Fibroblast of lung (primary cell): ENCODE data around the gene NR6A1. TPM values are rescaled to one million over a fixed set of nuclear protein-coding genes. Genes with fewer than 3 reads are reported as not detected.
A peak's percentile ranks its signal among the peaks of the same experiment; 100 is the strongest.

Experiments used
- DNase-seq, 2 donors: peaks; one replicate each; pipeline versions ENCODE4 v3.0.0 to v3.0.0-alpha.2; 2010; ENCODE audit warnings: low read depth in 2 of 2
- H2AFZ ChIP-seq: 2 replicates; pipeline ENCODE4 v1.5.1; 2012; ENCODE audit warnings: low read length, control low read depth, inconsistent platforms
- H3K27ac ChIP-seq: 2 replicates; pipeline ENCODE4 v1.5.1; 2011; ENCODE audit warnings: low read length, control low read depth; ENCODE audit not compliant: insufficient read depth
- H3K27me3 ChIP-seq: 2 replicates; pipeline ENCODE4 v1.5.1; 2011; ENCODE audit warnings: mild to moderate bottlenecking, low read length; ENCODE audit not compliant: control insufficient read depth, insufficient read depth
- H3K36me3 ChIP-seq: 2 replicates; pipeline ENCODE4 v1.5.1; 2011; ENCODE audit warnings: low read length; ENCODE audit not compliant: control insufficient read depth, insufficient read depth
- H3K4me1 ChIP-seq: 2 replicates; pipeline ENCODE4 v1.5.1; 2011; ENCODE audit warnings: low read length; ENCODE audit not compliant: control insufficient read depth, insufficient read depth; ENCODE audit errors: extremely low read depth
- H3K4me2 ChIP-seq: 2 replicates; pipeline ENCODE4 v1.5.1; 2011; ENCODE audit warnings: low read length, control low read depth; ENCODE audit not compliant: insufficient read depth; ENCODE audit errors: extremely low read depth
- H3K4me3 ChIP-seq, 4 experiments: fragments of 200-600 bp in 1 of 4; sonication (generic) in 1 of 4; replicated peaks in 1 of 4; 2 replicates each; pipeline ENCODE4 v1.5.1; 2011 to 2016; ENCODE audit warnings: low read length in 4 of 4, low read depth in 3 of 4, mild to moderate bottlenecking in 3 of 4, control low read depth in 2 of 4, inconsistent platforms in 1 of 4, mixed read lengths in 1 of 4; ENCODE audit not compliant: insufficient read depth in 1 of 4; ENCODE audit errors: control extremely low read depth in 1 of 4
- H3K79me2 ChIP-seq: 2 replicates; pipeline ENCODE4 v1.5.1; 2012; ENCODE audit warnings: mild to moderate bottlenecking, low read length, inconsistent platforms; ENCODE audit not compliant: control insufficient read depth, insufficient read depth
- H3K9ac ChIP-seq: 2 replicates; pipeline ENCODE4 v1.5.1; 2011; ENCODE audit warnings: mild to moderate bottlenecking, low read length, control low read depth; ENCODE audit not compliant: insufficient read depth
- H3K9me3 ChIP-seq: 2 replicates; pipeline ENCODE4 v1.5.1; 2012; ENCODE audit warnings: low read depth, low read length; ENCODE audit not compliant: control insufficient read depth, insufficient read depth
- H4K20me1 ChIP-seq: 2 replicates; pipeline ENCODE4 v1.5.1; 2011; ENCODE audit warnings: low read length; ENCODE audit not compliant: control insufficient read depth, insufficient read depth; ENCODE audit errors: extremely low read depth
- EZH2 ChIP-seq: IDR thresholded peaks from 2 replicates; pipeline ENCODE4 v1.5.1; 2012; ENCODE audit warnings: low read length, control low read depth, mild to moderate bottlenecking; ENCODE audit errors: missing control alignments
- polyA plus RNA-seq, 2 donors: library from polyadenylated mRNA; depleted of rRNA in 1 of 2; stranded (reverse) in 1 of 2; unstranded in 1 of 2; fragments of >200 nt; gene quantifications; 2 replicates each; pipeline ENCODE4 v1.2.1, GENCODE V29; 2011 to 2012; ENCODE audit warnings: missing spikeins in 1 of 2
- total RNA-seq: library from RNA; depleted of rRNA; stranded (reverse); fragments of >200 nt; gene quantifications from 2 replicates; pipeline ENCODE4 v1.2.1, GENCODE V29; 2014
- TF ChIP-seq, protein P1 (sequence below), 2 donors: IDR thresholded peaks in 1 of 2; conservative IDR thresholded peaks in 1 of 2; 1 replicate in 1 of 2; 2 replicates in 1 of 2; pipeline ENCODE4 v1.5.1; 2011 to 2012; ENCODE audit warnings: low read length in 2 of 2, control low read depth in 1 of 2, inconsistent platforms in 1 of 2, low read depth in 1 of 2, mild to moderate bottlenecking in 1 of 2

The NR6A1 gene
- total and polyA plus RNA-seq, 2 donors (not counting 1 experiment from before 2014, with no cell fraction given): 0.07 to 0.50 TPM

DNA sequence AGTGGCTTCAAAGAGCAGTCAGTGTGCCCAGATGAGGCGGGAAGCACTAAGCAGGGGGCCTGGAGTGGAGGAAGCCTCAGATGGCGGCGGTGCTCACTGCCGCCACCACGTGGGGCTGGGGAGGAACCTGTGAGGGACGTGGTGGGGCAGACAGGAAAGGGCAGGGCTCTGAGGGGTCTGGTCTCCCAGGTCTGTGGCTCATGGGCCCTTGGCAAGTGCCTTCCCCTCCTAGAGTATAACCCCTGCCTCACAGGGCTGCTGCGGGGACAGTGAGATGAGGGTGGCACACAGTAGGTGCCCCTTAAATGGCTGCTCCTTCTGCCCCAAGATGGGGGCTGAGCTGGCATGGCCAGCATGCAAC is 290.5 kb downstream of the NR6A1 start:
- DNase-seq: peak in 1 of 2 donors; percentile 13
- H3K27me3 ChIP-seq: peaks cover 30% of the 10 kb centered on the region
- TF ChIP-seq, protein P1, sequence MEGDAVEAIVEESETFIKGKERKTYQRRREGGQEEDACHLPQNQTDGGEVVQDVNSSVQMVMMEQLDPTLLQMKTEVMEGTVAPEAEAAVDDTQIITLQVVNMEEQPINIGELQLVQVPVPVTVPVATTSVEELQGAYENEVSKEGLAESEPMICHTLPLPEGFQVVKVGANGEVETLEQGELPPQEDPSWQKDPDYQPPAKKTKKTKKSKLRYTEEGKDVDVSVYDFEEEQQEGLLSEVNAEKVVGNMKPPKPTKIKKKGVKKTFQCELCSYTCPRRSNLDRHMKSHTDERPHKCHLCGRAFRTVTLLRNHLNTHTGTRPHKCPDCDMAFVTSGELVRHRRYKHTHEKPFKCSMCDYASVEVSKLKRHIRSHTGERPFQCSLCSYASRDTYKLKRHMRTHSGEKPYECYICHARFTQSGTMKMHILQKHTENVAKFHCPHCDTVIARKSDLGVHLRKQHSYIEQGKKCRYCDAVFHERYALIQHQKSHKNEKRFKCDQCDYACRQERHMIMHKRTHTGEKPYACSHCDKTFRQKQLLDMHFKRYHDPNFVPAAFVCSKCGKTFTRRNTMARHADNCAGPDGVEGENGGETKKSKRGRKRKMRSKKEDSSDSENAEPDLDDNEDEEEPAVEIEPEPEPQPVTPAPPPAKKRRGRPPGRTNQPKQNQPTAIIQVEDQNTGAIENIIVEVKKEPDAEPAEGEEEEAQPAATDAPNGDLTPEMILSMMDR (conservative IDR thresholded peaks at IDR 0.05 in 1 of 2, IDR thresholded peaks at IDR 0.05 in 1 of 2; ENCODE audit: low read depth in 1 of 2, low read length in 2 of 2): peak in 1 of 2 donors; percentile 38
- TF ChIP-seq EZH2: no peak

DNA sequence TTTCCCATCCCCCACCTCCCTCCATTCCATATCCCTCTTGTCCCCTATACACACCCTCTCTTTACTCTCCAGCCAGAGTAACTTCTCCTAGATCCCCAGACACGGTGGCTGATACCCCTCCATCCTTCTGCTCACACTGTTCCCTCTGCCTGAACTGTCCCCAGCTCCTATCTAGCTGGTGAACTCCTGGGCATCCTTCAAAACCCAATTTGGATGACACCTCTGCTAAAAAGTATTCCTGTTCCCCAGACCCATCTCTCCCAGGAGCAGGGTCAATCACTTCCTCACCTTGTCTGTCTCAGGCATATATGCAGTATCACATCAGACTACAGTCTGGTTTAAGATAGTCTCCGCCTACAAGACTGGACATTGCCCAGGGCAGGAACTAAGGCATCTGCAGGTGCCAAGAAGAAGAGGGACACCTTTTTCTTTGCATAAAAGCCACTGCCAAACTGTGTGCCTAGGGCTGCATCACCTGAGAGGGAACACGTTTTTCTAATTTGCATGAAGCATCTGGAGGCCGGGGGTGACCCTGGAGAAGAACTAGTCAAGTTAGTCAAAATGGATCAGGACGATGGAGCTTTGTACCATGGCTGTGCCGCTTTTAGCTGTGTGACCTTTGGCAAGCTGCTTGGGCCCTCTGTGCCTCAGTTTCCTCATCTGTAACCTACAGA is 291.0 kb downstream of the NR6A1 start:
- Histone ChIP-seq H3K27me3 (peaks cover 29% of the 10 kb centered on the region), H3K4me1 (no peaks in the 10 kb centered on the region), H4K20me1 (no peaks in the 10 kb centered on the region), H2AFZ (no peak overlapping the region), H3K27ac (no peak overlapping the region), H3K4me3 (no peak overlapping the region), H3K9me3 (no peaks in the 10 kb centered on the region), H3K4me2 (no peak overlapping the region), H3K36me3 (no peaks in the 10 kb centered on the region), H3K79me2 (no peaks in the 10 kb centered on the region), H3K9ac (no peak overlapping the region)
- no peak for DNase-seq
- TF ChIP-seq, protein P1 (conservative IDR thresholded peaks at IDR 0.05 in 1 of 2, IDR thresholded peaks at IDR 0.05 in 1 of 2; ENCODE audit: low read depth in 1 of 2, low read length in 2 of 2): no peak
- TF ChIP-seq EZH2: peak; percentile 54

More for the DNA sequence above, 290.5 kb downstream of the NR6A1 start:
- Histone ChIP-seq H3K79me2 (no peaks in the 10 kb centered on the region), H3K36me3 (no peaks in the 10 kb centered on the region), H3K9ac (no peak overlapping the region), H3K4me3 (no peak overlapping the region), H3K9me3 (no peaks in the 10 kb centered on the region), H2AFZ (no peak overlapping the region), H3K4me1 (no peaks in the 10 kb centered on the region), H3K4me2 (no peak overlapping the region), H3K27ac (no peak overlapping the region), H4K20me1 (no peaks in the 10 kb centered on the region)

DNA sequence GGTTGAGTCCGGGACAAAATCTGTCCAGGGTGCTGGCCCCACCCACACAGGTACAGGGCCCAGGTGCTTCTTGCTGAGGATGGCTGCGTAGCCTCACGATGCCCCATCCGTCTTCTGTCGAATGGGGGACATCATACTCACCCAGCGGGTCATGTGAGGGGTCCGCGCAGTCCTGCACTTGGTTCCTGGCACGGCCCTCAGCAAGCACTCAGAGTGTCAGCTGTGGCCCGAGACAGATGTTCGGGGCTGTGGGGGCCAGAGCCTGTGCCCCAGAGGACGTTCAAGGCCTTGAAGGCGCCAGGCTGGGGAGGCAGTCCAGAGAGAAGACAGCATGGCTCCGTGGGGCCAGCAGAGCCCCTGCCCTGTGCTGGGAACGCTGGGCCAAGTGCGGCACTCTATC is 291.7 kb downstream of the NR6A1 start:
- H3K27me3 ChIP-seq: peaks cover 29% of the 10 kb centered on the region
- H3K4me2 ChIP-seq: no peak overlapping the region

More for the DNA sequence above, 291.7 kb downstream of the NR6A1 start:
- H3K79me2 ChIP-seq: no peaks in the 10 kb centered on the region
- H3K9me3 ChIP-seq: no peaks in the 10 kb centered on the region
- H3K27ac ChIP-seq: no peak overlapping the region
- H3K4me3 ChIP-seq: no peak overlapping the region
- H4K20me1 ChIP-seq: no peaks in the 10 kb centered on the region
- H2AFZ ChIP-seq: no peak overlapping the region
- no peak for DNase-seq
- H3K4me1 ChIP-seq: no peaks in the 10 kb centered on the region
- TF ChIP-seq EZH2: no peak
- TF ChIP-seq, protein P1 (conservative IDR thresholded peaks at IDR 0.05 in 1 of 2, IDR thresholded peaks at IDR 0.05 in 1 of 2; ENCODE audit: low read depth in 1 of 2, low read length in 2 of 2): no peak
- no peak overlapping the region for H3K9ac ChIP-seq
- no peaks in the 10 kb centered on the region for H3K36me3 ChIP-seq
